ENCODE data around the gene SOBP.

DNA sequence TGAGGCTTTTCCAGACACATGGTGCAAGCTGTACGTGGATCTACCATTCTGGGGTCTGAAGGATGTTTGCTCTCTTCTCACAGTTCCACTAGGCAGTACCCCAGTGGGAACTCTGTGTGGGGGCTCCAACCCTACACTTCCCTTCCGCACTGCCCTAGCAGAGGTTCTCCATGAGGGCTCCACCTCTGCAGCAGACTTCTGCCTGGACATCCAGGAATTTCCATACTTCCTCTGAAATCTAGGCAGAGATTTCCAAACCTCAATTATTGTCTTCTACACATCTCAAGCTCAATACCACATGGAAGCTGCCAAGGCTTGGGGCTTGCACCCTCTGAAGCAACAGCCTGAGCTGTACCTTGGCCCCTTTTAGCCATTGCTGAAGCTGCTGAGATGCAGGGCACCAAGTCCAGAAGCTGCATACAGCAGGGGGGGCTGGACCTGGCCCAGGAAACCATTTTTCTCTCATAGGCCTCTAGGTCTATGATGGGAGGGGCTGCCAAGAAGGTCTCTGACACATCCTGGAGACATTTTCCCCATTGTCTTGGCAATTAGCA lies 42.2 kb upstream of the SOBP start:
- no peak for TF ChIP-seq POLR2A (IDR thresholded peaks at IDR 0.05)
- no peak for TF ChIP-seq POLR2AphosphoS5 (IDR thresholded peaks at IDR 0.05)
- TF ChIP-seq, protein P1, sequence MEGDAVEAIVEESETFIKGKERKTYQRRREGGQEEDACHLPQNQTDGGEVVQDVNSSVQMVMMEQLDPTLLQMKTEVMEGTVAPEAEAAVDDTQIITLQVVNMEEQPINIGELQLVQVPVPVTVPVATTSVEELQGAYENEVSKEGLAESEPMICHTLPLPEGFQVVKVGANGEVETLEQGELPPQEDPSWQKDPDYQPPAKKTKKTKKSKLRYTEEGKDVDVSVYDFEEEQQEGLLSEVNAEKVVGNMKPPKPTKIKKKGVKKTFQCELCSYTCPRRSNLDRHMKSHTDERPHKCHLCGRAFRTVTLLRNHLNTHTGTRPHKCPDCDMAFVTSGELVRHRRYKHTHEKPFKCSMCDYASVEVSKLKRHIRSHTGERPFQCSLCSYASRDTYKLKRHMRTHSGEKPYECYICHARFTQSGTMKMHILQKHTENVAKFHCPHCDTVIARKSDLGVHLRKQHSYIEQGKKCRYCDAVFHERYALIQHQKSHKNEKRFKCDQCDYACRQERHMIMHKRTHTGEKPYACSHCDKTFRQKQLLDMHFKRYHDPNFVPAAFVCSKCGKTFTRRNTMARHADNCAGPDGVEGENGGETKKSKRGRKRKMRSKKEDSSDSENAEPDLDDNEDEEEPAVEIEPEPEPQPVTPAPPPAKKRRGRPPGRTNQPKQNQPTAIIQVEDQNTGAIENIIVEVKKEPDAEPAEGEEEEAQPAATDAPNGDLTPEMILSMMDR (IDR thresholded peaks at IDR 0.05) = no peak
- TF ChIP-seq EP300 (IDR thresholded peaks at IDR 0.05) = no peak

All from upper lobe of left lung (tissue), 4 donors.